COLO668 (cell line): ENCODE results near the gene SND1.

ENCODE experiments used
- DNase-seq: peaks from one replicate; lab custom pipeline; 2025; ENCODE audit not compliant: unreplicated experiment; lab: John Stamatoyannopoulos, UW

The SND1 gene

GRCh38 chr7:127682140-127682539, 30.1 kb downstream of the SND1 start:
- no peak for DNase-seq

DNA sequence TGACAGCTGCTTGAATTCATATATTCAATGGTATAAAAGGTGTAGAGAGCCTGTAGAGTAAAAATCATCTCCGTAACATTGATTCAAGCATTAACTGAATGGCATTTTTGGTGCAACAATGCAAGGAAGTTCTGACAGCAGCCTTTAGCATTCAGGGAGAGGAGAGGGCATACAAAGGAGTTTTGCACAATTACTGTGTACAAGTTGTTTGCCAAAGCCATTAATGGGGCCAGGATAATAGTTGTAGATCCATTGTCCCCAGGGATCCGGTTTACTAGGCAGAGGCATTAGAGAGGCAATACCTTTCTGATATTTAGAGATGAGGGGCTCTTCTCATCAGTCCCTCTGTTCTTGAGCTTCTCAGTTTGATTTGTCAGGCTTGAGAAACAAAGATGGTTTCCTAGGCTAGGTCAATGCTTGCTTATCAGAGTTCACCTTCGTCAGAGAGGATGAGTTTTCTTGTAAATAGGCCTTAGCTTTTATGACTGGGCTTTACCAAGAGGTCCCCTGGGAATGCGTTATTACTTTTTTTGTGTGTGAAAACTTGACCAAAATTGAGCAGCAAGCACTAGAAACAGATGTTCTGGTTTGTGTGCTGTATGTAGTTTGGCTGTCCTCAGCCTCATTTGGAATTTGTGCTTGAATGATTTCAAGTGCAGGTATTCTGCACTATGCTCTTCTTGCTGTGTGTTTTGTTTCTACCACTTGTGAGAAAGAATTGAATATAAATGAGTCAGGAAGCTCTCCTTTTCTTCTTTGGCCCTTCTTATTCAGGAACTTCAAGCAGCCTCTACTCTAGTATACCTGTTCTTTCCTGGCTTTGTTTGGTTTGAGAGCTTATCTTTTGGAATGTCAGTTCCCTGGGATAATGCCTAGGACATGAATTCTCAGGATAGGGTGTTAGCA, 32.0 kb downstream of the SND1 start:
- DNase-seq, result no peak

- no peak for DNase-seq
Observed at GRCh38 chr7:127689194-127689772, 37.3 kb downstream of the SND1 start.

- DNase-seq, result no peak
Observed at GRCh38 chr7:127690337-127690736, 38.3 kb downstream of the SND1 start.

DNA sequence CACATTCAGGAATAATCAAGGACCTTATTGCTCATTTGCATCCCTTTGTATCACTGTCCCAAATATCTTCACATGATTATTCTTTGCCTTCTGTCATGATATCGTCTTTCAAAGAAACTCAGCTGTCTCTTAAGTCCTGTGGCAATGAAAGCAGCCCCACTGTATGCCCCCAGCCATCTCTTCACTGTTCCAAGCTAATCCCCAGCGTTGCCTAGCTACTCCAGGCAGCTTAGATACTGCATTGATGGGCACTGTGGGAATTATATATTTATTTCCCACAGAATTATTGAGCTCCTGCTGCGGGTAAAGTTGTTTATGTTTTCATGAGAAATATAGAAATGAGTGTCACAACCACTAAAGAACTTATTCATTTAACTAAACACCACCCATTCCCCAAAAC, 38.8 kb downstream of the SND1 start:
- DNase-seq, result no peak

GRCh38 chr7:127692200-127692599, 40.2 kb downstream of the SND1 start:
- DNase-seq, result no peak

- DNase-seq, result no peak
Observed at GRCh38 chr7:127699853-127700252, 47.9 kb downstream of the SND1 start.

DNA sequence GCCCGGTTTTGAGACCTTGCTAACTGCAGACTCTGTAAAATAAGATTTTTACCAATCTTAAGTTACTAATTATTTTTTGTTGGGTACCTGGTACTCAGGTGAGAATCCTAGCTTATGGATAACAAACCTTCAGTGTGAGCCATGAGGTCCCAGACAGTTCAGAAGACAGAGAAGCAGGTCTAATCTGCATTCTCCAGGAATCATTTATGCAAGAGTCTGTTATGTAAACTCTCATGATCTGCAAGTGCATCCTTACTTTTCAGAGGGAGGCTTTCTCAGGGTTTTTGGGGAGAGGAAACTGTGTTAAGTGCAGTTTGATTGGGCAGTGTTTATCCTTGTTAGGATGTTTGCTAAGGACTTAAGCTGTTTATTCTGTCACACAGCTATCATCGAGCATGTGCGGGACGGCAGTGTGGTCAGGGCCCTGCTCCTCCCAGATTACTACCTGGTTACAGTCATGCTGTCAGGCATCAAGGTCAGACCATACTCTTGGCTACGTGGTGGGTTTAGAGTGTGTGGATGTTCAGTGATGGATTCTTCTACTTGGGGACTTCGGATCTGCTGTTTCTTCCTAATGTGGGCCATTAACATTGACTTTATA, 50.2 kb downstream of the SND1 start:
- DNase-seq, result no peak

DNA sequence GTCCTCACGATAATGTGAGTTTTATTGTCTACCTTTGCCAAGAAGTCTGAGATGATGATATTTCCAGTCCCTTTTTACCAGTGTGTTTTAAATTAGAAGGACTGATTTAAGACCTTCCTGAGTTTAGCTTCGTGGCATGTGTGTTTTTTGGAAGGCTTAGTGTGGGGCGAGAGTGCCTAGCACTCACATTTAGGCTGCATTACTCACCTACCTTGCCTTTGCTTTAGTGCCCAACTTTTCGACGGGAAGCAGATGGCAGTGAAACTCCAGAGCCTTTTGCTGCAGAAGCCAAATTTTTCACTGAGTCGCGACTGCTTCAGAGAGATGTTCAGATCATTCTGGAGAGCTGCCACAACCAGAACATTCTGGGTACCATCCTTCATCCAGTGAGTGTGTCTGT, 50.9 kb downstream of the SND1 start:
- DNase-seq, result no peak

DNA sequence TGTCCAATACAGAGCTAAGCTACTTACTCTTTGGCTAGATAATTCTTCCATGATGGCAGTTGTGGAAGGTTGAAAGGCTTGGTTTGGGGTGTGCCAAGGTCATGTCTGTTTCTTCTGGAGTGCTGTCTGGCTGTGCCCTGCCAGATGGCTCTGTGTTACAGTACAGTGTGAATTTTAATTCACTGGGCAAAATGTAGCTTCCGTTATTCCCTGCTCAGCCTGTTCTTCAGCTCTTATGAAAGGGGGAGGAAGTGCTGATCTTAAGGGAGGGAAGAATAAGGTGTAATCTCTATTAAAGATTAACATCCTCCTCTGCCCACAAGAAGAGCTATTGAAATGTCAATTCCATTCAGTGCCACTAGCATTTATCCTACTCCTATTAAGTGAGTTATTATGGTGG, 52.2 kb downstream of the SND1 start:
- DNase-seq, result no peak

GRCh38 chr7:127705461-127705959, 53.5 kb downstream of the SND1 start:
- DNase-seq, result no peak

- DNase-seq, result no peak
Observed at GRCh38 chr7:127706766-127707165, 54.8 kb downstream of the SND1 start.

DNA sequence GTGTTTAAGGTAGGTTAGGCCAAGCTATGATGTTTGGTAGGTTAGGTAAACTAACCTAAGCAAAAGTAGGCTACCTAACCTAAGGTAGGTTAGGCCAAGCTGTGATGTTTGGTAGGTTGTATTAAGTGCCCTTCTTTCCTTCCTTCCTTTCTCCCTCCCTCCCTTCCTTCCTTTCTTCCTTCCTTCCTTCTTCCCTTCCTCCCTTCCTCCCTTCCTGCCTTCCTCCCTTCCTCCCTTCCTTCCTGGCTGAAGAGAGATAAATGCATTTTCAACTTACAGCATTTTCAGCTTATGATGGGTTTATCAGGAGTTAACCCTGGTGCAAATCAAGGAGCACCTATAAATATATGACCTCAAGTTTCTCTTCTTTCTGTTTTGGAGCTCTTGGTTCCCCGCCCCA, 56.2 kb downstream of the SND1 start:
- DNase-seq, result no peak

GRCh38 chr7:127708788-127709187, 56.8 kb downstream of the SND1 start:
- peak; percentile 62 for DNase-seq

- no peak for DNase-seq
Observed at GRCh38 chr7:127710635-127711034, 58.6 kb downstream of the SND1 start.

GRCh38 chr7:127711872-127712271, 59.9 kb downstream of the SND1 start:
- DNase-seq, result no peak

DNA sequence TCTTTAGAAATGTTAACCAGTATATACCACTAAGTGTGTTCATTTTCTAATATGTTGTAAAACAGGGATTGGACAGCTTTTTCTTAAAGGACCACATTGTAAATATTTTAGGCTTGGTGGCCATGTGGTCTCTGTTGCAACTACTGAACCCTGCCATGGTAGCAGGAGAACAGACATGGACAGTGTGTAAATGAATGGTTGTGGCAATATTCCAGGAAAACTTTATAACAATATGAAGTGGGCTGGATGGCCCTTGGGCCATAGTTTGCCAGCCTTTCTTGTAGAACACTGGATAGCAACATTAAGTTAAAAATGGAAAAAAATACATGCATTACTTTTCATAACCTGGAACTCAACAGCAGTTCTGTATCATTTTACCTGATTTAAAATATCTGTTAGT, 61.0 kb downstream of the SND1 start:
- no peak for DNase-seq

GRCh38 chr7:127713758-127714157, 61.8 kb downstream of the SND1 start:
- no peak for DNase-seq

GRCh38 chr7:127715272-127715671, 63.3 kb downstream of the SND1 start:
- DNase-seq, result no peak

DNA sequence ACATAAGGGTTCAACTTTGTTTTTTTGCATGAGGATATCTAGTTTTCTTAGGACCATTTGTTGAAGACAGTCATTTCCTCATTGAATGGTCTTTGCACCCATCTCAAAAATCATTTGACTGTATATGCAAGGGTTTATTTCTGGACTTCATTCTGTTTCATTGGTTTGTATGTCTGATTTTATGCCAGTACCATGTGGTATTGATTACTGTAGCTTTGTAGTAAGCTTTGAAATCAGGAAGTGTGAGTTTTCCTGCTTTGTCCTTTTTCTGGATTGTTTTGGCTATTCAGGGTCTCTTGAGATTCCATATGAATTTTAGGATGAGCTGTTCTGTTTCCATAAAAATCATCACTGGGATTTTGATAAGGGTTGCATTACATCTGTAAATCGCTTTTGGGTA, 63.9 kb downstream of the SND1 start:
- no peak for DNase-seq

DNA sequence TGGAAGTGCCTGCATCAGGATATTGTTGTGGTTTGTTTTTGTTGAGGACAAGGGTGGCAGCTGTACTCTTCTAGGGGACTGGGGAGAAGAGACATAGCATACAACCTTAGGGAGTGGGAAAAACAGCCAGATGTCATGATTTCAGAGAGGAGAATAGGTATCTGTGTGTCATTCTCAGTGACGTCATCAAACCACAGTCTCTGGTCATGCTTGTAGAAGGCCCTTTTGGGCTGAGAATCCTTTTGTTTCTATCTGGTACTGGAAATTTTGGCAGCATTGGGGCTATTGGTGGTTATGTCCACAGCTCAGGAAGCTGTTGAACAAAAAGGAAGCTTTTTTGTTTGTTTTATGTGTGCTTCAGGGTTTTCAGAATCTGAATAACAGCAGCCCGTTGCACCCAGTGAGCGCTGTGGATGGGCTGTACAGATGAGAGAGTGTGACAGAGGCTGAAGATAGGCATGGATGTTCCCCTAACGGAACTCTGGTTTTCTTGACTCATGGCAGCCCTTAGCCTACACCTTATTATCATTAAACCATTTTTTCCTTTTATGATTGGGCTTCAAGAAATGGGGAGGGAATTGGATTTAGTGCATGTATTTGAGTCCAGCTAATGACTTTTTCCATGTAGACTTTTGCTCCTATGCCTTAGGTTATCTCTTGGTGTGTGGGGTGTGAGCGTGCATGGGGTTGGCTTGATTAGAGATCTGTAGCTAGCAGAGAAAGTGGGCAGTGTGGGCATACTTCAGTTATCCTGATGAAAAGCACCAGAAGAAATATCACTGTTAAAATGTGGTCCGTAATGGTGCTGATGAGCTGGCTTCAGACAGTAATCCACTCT, 65.7 kb downstream of the SND1 start:
- no peak for DNase-seq
